ENCODE measurements around the gene VCAM1. TPM values are rescaled to one million over a fixed set of nuclear protein-coding genes. Genes with fewer than 3 reads are reported as not detected.

Gene VCAM1
- total and polyA plus RNA-seq, 2 of the 8 experiments (the other 6 are each of a cell fraction or from before 2014, with no cell fraction given), result 0.21 TPM; not detected in 1

DNA sequence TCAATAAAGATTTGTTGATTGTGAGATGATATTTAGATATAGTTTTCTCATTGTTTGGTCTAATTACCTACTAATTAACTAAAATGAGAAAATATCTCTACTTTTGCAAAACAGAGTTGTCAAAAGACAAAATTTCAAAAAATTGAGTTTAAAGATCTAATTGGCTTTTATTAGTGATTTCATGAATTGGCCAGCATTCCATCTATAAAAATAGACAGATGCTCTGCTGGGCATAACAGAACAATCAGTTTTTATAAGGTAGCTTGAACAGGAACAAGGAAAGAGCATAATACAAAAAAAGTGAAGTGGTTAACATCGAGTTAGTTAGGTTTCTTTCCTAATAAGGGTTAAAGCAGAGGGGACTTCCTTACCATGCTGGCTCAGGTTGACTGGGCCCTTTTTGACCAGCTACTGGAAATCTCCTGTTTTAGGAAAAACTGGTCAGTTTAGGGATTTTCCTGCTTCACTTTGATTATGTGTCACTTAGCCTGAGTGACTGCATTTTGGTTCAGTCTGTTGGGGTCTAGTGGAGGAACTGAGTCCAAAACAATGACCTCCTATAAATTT lies 63.0 kb downstream of the VCAM1 start:
- ChIA-PET CTCF (ENCODE audit: partially characterized antibody) (interaction anchor here (1.2 kb wide), 1 partner anchor 8 kb away, joined by 3 read pairs; no protein-coding TSS in a partner anchor), POLR2A (ENCODE audit: partially characterized antibody) (no interaction called here)
- Histone ChIP-seq H2BK12ac (ENCODE audit: low read depth, low read length) (no peak overlapping the region), H3K36me3 (ENCODE audit: control insufficient read depth in 2 of 4, insufficient read depth in 4 of 4, low read length in 3 of 4) (no peaks in the 10 kb centered on the region), H4K8ac (ENCODE audit: extremely low read depth, insufficient read depth, low read length) (no peak overlapping the region), H3K9ac (replicated peaks in 1 of 4; ENCODE audit: extremely low read depth in 1 of 4, low read depth in 3 of 4, low read length in 3 of 4) (no peak overlapping the region), H3K23ac (ENCODE audit: insufficient read length) (no peak overlapping the region), H3K79me2 (ENCODE audit: control insufficient read depth in 1 of 2, insufficient read depth in 2 of 2, low read length in 2 of 2) (no peaks in the 10 kb centered on the region), H2BK120ac (replicated peaks; ENCODE audit: low read depth, low read length) (no peak overlapping the region), H2AFZ (ENCODE audit: low read length) (no peak overlapping the region), H3K4ac (replicated peaks; ENCODE audit: insufficient read length, low read depth, low read length) (no peak overlapping the region), H3K4me2 (ENCODE audit: insufficient read depth in 1 of 2, low read depth in 2 of 2, low read length in 2 of 2) (no peak overlapping the region), H4K20me1 (replicated peaks in 1 of 2; ENCODE audit: control insufficient read depth in 1 of 2, insufficient read depth in 2 of 2, low read length in 2 of 2) (no peaks in the 10 kb centered on the region), H2BK5ac (ENCODE audit: low read depth, low read length) (no peak overlapping the region), H3K56ac (replicated peaks; ENCODE audit: insufficient read length, low read depth, low read length) (no peak overlapping the region), H3K79me1 (ENCODE audit: low read depth, low read length) (no peaks in the 10 kb centered on the region), H3K9me3 (ENCODE audit: insufficient read depth in 2 of 2, low read depth in 1 of 2, low read length in 1 of 2) (peaks cover 6 to 8% of the 10 kb centered on the region in 2 experiments; a peak in 2 of 4 replicates), H3K4me1 (replicated peaks in 1 of 4; ENCODE audit: control insufficient read depth in 3 of 4, insufficient read depth in 4 of 4, low read length in 3 of 4) (no peaks in the 10 kb centered on the region), H3K27ac (ENCODE audit: low read depth, low read length) (no peak overlapping the region), H3K18ac (ENCODE audit: extremely low read depth, low read length) (no peak overlapping the region), H3K27me3 (replicated peaks in 1 of 4; ENCODE audit: control insufficient read depth in 3 of 4, extremely low read depth in 1 of 4, insufficient read depth in 3 of 4, low read length in 3 of 4) (no peaks in the 10 kb centered on the region), H2AK5ac (ENCODE audit: low read depth, low read length) (no peak overlapping the region), H3K4me3 (ENCODE audit: extremely low read depth in 1 of 4, insufficient read depth in 2 of 4, low read depth in 3 of 4, low read length in 4 of 4) (no peak overlapping the region), H2BK15ac (ENCODE audit: low read length) (no peak overlapping the region), H3K23me2 (ENCODE audit: low read depth, low read length) (no peaks in the 10 kb centered on the region), H4K91ac (replicated peaks; ENCODE audit: insufficient read length, low read length) (no peak overlapping the region), H3K14ac (ENCODE audit: insufficient read length) (no peak overlapping the region), H4K5ac (ENCODE audit: insufficient read length, low read depth, low read length) (no peak overlapping the region), H2BK20ac (ENCODE audit: low read length) (no peak overlapping the region)
- FAIRE-seq (no peak), DNase-seq (ENCODE audit: low read depth in 1 of 2, low spot score in 2 of 2) (no peak)
- 86% methylated on average over 1 of the region's 1 CpG; no CpG with 5 or more reads in 1 of the 2 experiments for WGBS, 2 experiments (ENCODE audit: extremely low coverage in 1 of 2, insufficient coverage in 1 of 2, insufficient read length in 1 of 2, insufficient replicate concordance in 2 of 2, low coverage in 1 of 2, low lambda C conversion rate in 2 of 2, missing lambda C conversion rate in 1 of 2)
- TF ChIP-seq SP2 (IDR thresholded peaks at IDR 0.05; ENCODE audit: low read length) (no peak), NANOG (IDR thresholded peaks at IDR 0.05; ENCODE audit: insufficient read depth, low read depth, low read length, poor library complexity, severe bottlenecking) (no peak), JUN (IDR thresholded peaks at IDR 0.05; ENCODE audit: low read depth, low read length) (no peak), EGR1 (IDR thresholded peaks at IDR 0.05; ENCODE audit: borderline replicate concordance, low read depth, low read length) (no peak), SIN3A (conservative IDR thresholded peaks at IDR 0.05 in 1 of 2, IDR thresholded peaks at IDR 0.05 in 1 of 2; ENCODE audit: low read depth in 1 of 2, low read length in 2 of 2) (no peak), RXRA (IDR thresholded peaks at IDR 0.05; ENCODE audit: insufficient read depth, low read depth, low read length) (no peak), POLR2AphosphoS5 (IDR thresholded peaks at IDR 0.05; ENCODE audit: low read depth, low read length) (no peak), TAF1 (IDR thresholded peaks at IDR 0.05; ENCODE audit: low read depth, low read length) (no peak), YY1 (IDR thresholded peaks at IDR 0.05; ENCODE audit: low read depth, low read length) (no peak), RFX5 (IDR thresholded peaks at IDR 0.05; ENCODE audit: borderline replicate concordance, low read depth, low read length) (no peak), FOSL1 (IDR thresholded peaks at IDR 0.05; ENCODE audit: insufficient read depth, low read depth, low read length) (no peak), CHD2 (IDR thresholded peaks at IDR 0.05; ENCODE audit: low read length) (no peak), SRF (IDR thresholded peaks at IDR 0.05; ENCODE audit: low read depth, low read length) (no peak), SAP30 (IDR thresholded peaks at IDR 0.05; ENCODE audit: insufficient read depth, insufficient replicate concordance, low read length) (no peak)

Data from H1 (cell line).